ENCODE data around the gene C12orf42. TPM values are rescaled to one million over a fixed set of nuclear protein-coding genes. Genes with fewer than 3 reads are reported as not detected.
A peak's percentile ranks its signal among the peaks of the same experiment; 100 is the strongest.

The C12orf42 gene
- total RNA-seq (ENCODE audit: unreplicated experiment), result not detected
- long read RNA-seq, result 0 reads

DNA sequence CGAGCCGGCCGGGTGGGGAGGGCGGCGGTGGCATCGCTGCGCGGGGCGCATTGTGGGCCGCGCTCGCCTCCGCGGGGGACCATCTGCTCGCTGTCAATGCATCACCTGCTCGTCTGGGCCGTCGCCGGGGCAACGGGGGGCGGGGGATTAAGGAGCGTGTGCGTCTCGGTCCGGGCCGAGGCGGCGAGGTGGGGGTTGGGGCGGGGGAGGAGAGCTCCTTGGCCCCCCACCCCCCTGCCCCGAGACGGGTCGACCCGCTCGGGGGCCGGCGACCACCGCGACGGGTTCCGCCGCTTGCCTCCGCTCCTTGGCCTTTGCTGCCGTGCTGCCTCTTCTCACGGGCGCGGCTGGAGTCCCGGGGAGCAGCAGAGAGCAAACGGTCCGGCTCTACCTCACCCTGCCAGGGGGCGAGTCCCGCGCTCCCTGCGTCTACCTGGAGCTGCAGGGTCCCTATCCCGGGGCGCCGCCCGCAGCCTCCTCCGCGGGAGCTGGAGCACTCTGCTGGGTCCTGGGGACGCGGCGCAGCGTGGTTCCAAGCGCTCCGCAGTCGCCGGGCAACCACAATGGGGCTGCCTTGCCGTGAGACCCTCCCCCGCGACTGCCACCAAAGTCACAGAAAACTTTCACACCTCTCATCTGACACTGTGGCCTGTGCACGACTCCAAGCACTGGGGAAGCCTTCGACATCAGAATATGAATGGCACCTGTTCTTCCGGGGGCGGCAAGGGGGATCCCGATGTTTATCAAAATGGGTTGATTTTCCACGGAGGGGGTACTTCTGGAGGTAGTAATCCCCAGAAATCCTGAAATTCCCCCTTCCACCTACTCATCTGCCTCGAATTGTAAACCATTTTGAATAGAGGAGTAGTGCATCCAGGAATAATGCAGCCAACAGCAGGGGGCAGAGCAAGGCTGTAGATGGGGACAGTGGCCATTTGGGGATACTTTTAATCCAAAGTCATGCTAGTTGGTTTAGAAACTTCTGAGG lies at the start of gene C12orf42:
Gene C12orf42 (minus strand): TSS at position 500 of the 988 bp plus-strand sequence. CDS start 17,542 bp downstream, outside the sequence.
- no peaks in the 10 kb centered on the region for H3K36me3 Mint-ChIP-seq (ENCODE audit: unreplicated experiment)
- TF ChIP-seq, protein P1, sequence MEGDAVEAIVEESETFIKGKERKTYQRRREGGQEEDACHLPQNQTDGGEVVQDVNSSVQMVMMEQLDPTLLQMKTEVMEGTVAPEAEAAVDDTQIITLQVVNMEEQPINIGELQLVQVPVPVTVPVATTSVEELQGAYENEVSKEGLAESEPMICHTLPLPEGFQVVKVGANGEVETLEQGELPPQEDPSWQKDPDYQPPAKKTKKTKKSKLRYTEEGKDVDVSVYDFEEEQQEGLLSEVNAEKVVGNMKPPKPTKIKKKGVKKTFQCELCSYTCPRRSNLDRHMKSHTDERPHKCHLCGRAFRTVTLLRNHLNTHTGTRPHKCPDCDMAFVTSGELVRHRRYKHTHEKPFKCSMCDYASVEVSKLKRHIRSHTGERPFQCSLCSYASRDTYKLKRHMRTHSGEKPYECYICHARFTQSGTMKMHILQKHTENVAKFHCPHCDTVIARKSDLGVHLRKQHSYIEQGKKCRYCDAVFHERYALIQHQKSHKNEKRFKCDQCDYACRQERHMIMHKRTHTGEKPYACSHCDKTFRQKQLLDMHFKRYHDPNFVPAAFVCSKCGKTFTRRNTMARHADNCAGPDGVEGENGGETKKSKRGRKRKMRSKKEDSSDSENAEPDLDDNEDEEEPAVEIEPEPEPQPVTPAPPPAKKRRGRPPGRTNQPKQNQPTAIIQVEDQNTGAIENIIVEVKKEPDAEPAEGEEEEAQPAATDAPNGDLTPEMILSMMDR (IDR thresholded peaks at IDR 0.05; ENCODE audit: partially characterized antibody, unreplicated experiment), result peak; percentile 51
- H3K4me3 Mint-ChIP-seq (ENCODE audit: unreplicated experiment), result peak within 1 kb of the TSS; percentile 87
- H3K27ac Mint-ChIP-seq (ENCODE audit: unreplicated experiment), result peak within 1 kb of the TSS; percentile 71
- peaks cover 12% of the 10 kb centered on the region for H3K27me3 Mint-ChIP-seq (ENCODE audit: unreplicated experiment)
- H3K9me3 Mint-ChIP-seq (ENCODE audit: unreplicated experiment), result no peaks in the 10 kb centered on the region
- peak; percentile 79 for DNase-seq
- H3K4me1 Mint-ChIP-seq (ENCODE audit: low read depth, unreplicated experiment), result peaks cover 5% of the 10 kb centered on the region

- TF ChIP-seq, protein P1 (IDR thresholded peaks at IDR 0.05; ENCODE audit: partially characterized antibody, unreplicated experiment), result no peak
- Mint-ChIP-seq H3K36me3 (ENCODE audit: unreplicated experiment) (no peaks in the 10 kb centered on the region), H3K4me1 (ENCODE audit: low read depth, unreplicated experiment) (no peaks in the 10 kb centered on the region), H3K27ac (ENCODE audit: unreplicated experiment) (no peak overlapping the region), H3K4me3 (ENCODE audit: unreplicated experiment) (no peak overlapping the region), H3K27me3 (ENCODE audit: unreplicated experiment) (no peaks in the 10 kb centered on the region), H3K9me3 (ENCODE audit: unreplicated experiment) (peaks cover 3% of the 10 kb centered on the region)
- no peak for DNase-seq
Observed at GRCh38 chr12:103542078-103542477, 46.3 kb upstream of the C12orf42 start.

DNA sequence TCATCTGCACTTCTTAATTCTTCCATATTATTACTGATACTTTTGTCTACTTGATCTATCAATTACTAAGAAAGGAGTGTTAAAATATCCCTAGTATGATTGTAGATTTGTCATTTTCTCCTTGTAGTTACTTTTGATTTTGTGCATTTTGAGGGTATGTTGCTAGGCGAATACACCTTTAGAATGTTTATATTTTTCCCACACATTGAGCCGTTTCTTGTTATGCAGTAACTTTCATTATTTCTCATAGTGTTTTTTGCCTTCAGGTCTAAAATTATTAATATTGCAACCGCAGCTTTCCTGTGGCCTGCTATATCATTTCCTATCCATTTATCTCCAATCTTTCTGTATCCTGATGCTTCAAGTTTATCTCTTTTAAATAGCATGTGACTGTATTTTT lies 44.6 kb upstream of the C12orf42 start:
- Mint-ChIP-seq H3K9me3 (ENCODE audit: unreplicated experiment) (peaks cover 3% of the 10 kb centered on the region), H3K27ac (ENCODE audit: unreplicated experiment) (no peak overlapping the region), H3K27me3 (ENCODE audit: unreplicated experiment) (no peaks in the 10 kb centered on the region), H3K4me3 (ENCODE audit: unreplicated experiment) (no peak overlapping the region), H3K36me3 (ENCODE audit: unreplicated experiment) (no peaks in the 10 kb centered on the region), H3K4me1 (ENCODE audit: low read depth, unreplicated experiment) (no peaks in the 10 kb centered on the region)
- no peak for DNase-seq
- TF ChIP-seq, protein P1 (IDR thresholded peaks at IDR 0.05; ENCODE audit: partially characterized antibody, unreplicated experiment), result no peak

DNA sequence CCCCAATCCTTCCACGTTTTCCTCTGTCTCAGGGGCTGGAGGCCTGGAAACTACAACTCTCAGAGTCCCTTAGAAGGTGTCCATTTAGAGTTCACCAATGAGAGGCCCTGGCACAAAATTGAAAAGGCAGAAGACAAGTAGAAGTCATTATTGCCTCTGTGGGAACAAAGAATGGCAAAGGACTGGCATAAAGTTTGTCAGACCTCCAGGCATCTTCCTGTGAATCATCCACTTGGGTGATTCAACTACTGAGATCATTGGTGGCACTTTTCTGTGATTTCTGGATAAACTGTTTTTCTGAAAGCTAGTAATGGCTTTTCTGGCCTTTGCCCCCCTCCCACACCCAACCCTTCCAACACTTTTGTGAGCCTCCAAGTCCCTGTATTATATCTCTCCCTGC lies 42.6 kb upstream of the C12orf42 start:
- Mint-ChIP-seq H3K4me1 (ENCODE audit: low read depth, unreplicated experiment) (no peaks in the 10 kb centered on the region), H3K4me3 (ENCODE audit: unreplicated experiment) (no peak overlapping the region), H3K9me3 (ENCODE audit: unreplicated experiment) (no peaks in the 10 kb centered on the region), H3K27me3 (ENCODE audit: unreplicated experiment) (no peaks in the 10 kb centered on the region), H3K36me3 (ENCODE audit: unreplicated experiment) (no peaks in the 10 kb centered on the region), H3K27ac (ENCODE audit: unreplicated experiment) (no peak overlapping the region)
- no peak for DNase-seq
- TF ChIP-seq, protein P1 (IDR thresholded peaks at IDR 0.05; ENCODE audit: partially characterized antibody, unreplicated experiment), result no peak
